ENCODE data around the gene ANLN. TPM values are rescaled to one million over a fixed set of nuclear protein-coding genes. Genes with fewer than 3 reads are reported as not detected.
A peak's percentile ranks its signal among the peaks of the same experiment; 100 is the strongest.

Gene ANLN
- polyA plus RNA-seq, 3 donors, result 0.12 to 1.1 (median 0.25) TPM

GRCh38 chr7:36440880-36441279, 51.2 kb downstream of the ANLN start:
- no CpG with 5 or more reads among the region's 3 CpGs for WGBS (ENCODE audit: insufficient coverage)
- Mint-ChIP-seq H3K27ac (no peak overlapping the region), H3K4me3 (no peak overlapping the region), H3K36me3 (peaks cover 22 to 54% of the 10 kb centered on the region in 2 donors), H3K4me1 (no peaks in the 10 kb centered on the region), H3K9me3 (no peaks in the 10 kb centered on the region), H3K27me3 (ENCODE audit: low read depth in 3 of 3) (no peaks in the 10 kb centered on the region)
- Histone ChIP-seq H3K27ac (ENCODE audit: low read depth in 1 of 2, low read length in 2 of 2) (no peak overlapping the region), H3K27me3 (ENCODE audit: control insufficient read depth in 2 of 2, insufficient read depth in 2 of 2, low read length in 2 of 2) (no peaks in the 10 kb centered on the region), H3K4me1 (ENCODE audit: control insufficient read depth in 1 of 2, insufficient read depth in 2 of 2, low read length in 2 of 2) (no peaks in the 10 kb centered on the region), H3K36me3 (replicated peaks in 1 of 2; ENCODE audit: control insufficient read depth in 1 of 2, insufficient read depth in 2 of 2, low read length in 2 of 2) (peaks cover 48 to 85% of the 10 kb centered on the region in 2 donors), H2AFZ (ENCODE audit: insufficient read depth, low read depth, low read length, poor library complexity, severe bottlenecking) (no peak overlapping the region), H3K9me3 (replicated peaks in 1 of 2; ENCODE audit: control insufficient read depth in 1 of 2, insufficient read depth in 1 of 2, low read length in 2 of 2) (no peaks in the 10 kb centered on the region), H3K4me2 (replicated peaks; ENCODE audit: extremely low read depth, low read length, poor library complexity, severe bottlenecking) (no peak overlapping the region), H3K9ac (ENCODE audit: insufficient read depth, low read length, poor library complexity, severe bottlenecking) (no peak overlapping the region), H3K4me3 (replicated peaks in 1 of 3; ENCODE audit: low read depth in 2 of 3, low read length in 3 of 3) (no peak overlapping the region), H4K20me1 (ENCODE audit: insufficient read depth, low read length) (no peaks in the 10 kb centered on the region), H3K79me2 (ENCODE audit: insufficient read depth, low read length) (peaks cover 34% of the 10 kb centered on the region)
- intact Hi-C loops (cut with micrococcal nuclease), result no loop called here
- peak; percentile 55 for TF ChIP-seq CTCF (IDR thresholded peaks at IDR 0.05)
- peak in 1 of 3 donors; percentile 4 for DNase-seq

- Histone ChIP-seq H3K36me3 (replicated peaks in 1 of 2; ENCODE audit: control insufficient read depth in 1 of 2, insufficient read depth in 2 of 2, low read length in 2 of 2) (peaks cover 50 to 85% of the 10 kb centered on the region in 2 donors), H3K4me2 (replicated peaks; ENCODE audit: extremely low read depth, low read length, poor library complexity, severe bottlenecking) (no peak overlapping the region), H3K9ac (ENCODE audit: insufficient read depth, low read length, poor library complexity, severe bottlenecking) (no peak overlapping the region), H3K79me2 (ENCODE audit: insufficient read depth, low read length) (peaks cover 28% of the 10 kb centered on the region), H3K27ac (ENCODE audit: low read depth in 1 of 2, low read length in 2 of 2) (peak overlapping the region in 1 of 2 donors; percentile 18), H3K9me3 (replicated peaks in 1 of 2; ENCODE audit: control insufficient read depth in 1 of 2, insufficient read depth in 1 of 2, low read length in 2 of 2) (no peaks in the 10 kb centered on the region), H3K27me3 (ENCODE audit: control insufficient read depth in 2 of 2, insufficient read depth in 2 of 2, low read length in 2 of 2) (no peaks in the 10 kb centered on the region), H3K4me3 (replicated peaks in 1 of 3; ENCODE audit: low read depth in 2 of 3, low read length in 3 of 3) (no peak overlapping the region), H4K20me1 (ENCODE audit: insufficient read depth, low read length) (no peaks in the 10 kb centered on the region), H3K4me1 (ENCODE audit: control insufficient read depth in 1 of 2, insufficient read depth in 2 of 2, low read length in 2 of 2) (no peaks in the 10 kb centered on the region), H2AFZ (ENCODE audit: insufficient read depth, low read depth, low read length, poor library complexity, severe bottlenecking) (no peak overlapping the region)
- H3K27me3 Mint-ChIP-seq (ENCODE audit: low read depth in 3 of 3), result no peaks in the 10 kb centered on the region
- no peak overlapping the region for H3K4me3 Mint-ChIP-seq
- no peak overlapping the region for H3K27ac Mint-ChIP-seq
- intact Hi-C loops (cut with micrococcal nuclease), result no loop called here
- H3K9me3 Mint-ChIP-seq, result no peaks in the 10 kb centered on the region
- peaks cover 27 to 56% of the 10 kb centered on the region in 2 donors for H3K36me3 Mint-ChIP-seq
- H3K4me1 Mint-ChIP-seq, result no peaks in the 10 kb centered on the region
- 92% methylated on average over 2 of the region's 7 CpGs for WGBS (ENCODE audit: insufficient coverage)
- peak; percentile 6 for TF ChIP-seq CTCF (IDR thresholded peaks at IDR 0.05)
- no peak for DNase-seq
These were observed 51.8 kb downstream of the ANLN start for GRCh38 chr7:36441344-36442022.

All from CD14-positive monocyte (primary cell).